HepG2 (cell line): Measurements from ENCODE around the gene CLPTM1L. TPM values are rescaled to one million over a fixed set of nuclear protein-coding genes. Genes with fewer than 3 reads are reported as not detected.

ENCODE experiments used
- ARHGAP35 ChIP-seq: sonication (generic); formaldehyde crosslinking; IDR thresholded peaks from 2 replicates; pipeline ENCODE4 v1.9.0; 2022; ENCODE audit warnings: mild to moderate bottlenecking, inconsistent platforms, moderate library complexity, missing genetic modification reagents, borderline replicate concordance
- ATM ChIP-seq: fragments of 450-650 bp; IDR thresholded peaks from 2 replicates; pipeline ENCODE4 v1.7.1; 2017; ENCODE audit warnings: mild to moderate bottlenecking, borderline replicate concordance
- BCL3 ChIP-seq: sonication (generic); formaldehyde crosslinking; IDR thresholded peaks from 2 replicates; pipeline ENCODE4 v1.5.1; 2020; ENCODE audit warnings: mild to moderate bottlenecking, missing genetic modification reagents, moderate library complexity
- BCL6 ChIP-seq: IDR thresholded peaks from 2 replicates; pipeline ENCODE4 v1.6.1; 2016; ENCODE audit warnings: missing genetic modification reagents, missing compliant biosample characterization
- BORCS8-MEF2B ChIP-seq: sonication (generic); formaldehyde crosslinking; IDR thresholded peaks from 2 replicates; pipeline ENCODE4 v1.8.0; 2022; ENCODE audit warnings: mild to moderate bottlenecking, missing genetic modification reagents
- DR1 ChIP-seq: sonication (generic); formaldehyde crosslinking; IDR thresholded peaks from 2 replicates; pipeline ENCODE4 v1.8.0; 2021; ENCODE audit warnings: mild to moderate bottlenecking, missing genetic modification reagents, inconsistent platforms
- JARID2 ChIP-seq: sonication (generic); formaldehyde crosslinking; IDR thresholded peaks from 2 replicates; pipeline ENCODE4 v1.8.1; 2023; ENCODE audit warnings: missing genetic modification reagents, inconsistent platforms; ENCODE audit not compliant: insufficient replicate concordance
- PAXIP1 ChIP-seq: sonication (generic); formaldehyde crosslinking; conservative IDR thresholded peaks from 2 replicates; pipeline ENCODE4 v1.4.0; 2020; ENCODE audit warnings: mild to moderate bottlenecking, missing genetic modification reagents, moderate library complexity
- POGZ ChIP-seq: sonication (generic); formaldehyde crosslinking; IDR thresholded peaks from 2 replicates; pipeline ENCODE4 v1.4.0; 2020; ENCODE audit warnings: mild to moderate bottlenecking, missing genetic modification reagents
- RFX1 ChIP-seq: fragments of 450-650 bp; IDR thresholded peaks from 2 replicates; pipeline ENCODE4 v1.6.1; 2017
- TFE3 ChIP-seq: IDR thresholded peaks from 2 replicates; pipeline ENCODE4 v1.6.1; 2016
- TRIM22 ChIP-seq: fragments of 450-650 bp; IDR thresholded peaks from 2 replicates; pipeline ENCODE4 v1.6.1; 2017
- ZBTB21 ChIP-seq: sonication (generic); formaldehyde crosslinking; IDR thresholded peaks from 2 replicates; pipeline ENCODE4 v1.4.0; 2020; ENCODE audit warnings: missing genetic modification reagents
- ZBTB33 ChIP-seq: sonication (generic); formaldehyde crosslinking; IDR thresholded peaks from 2 replicates; pipeline ENCODE4 v1.4.0; 2020; ENCODE audit warnings: missing genetic modification reagents
- ZNF24 ChIP-seq: fragments of 450-650 bp; IDR thresholded peaks from 2 replicates; pipeline ENCODE4 v1.6.1; 2017; ENCODE audit warnings: antibody characterized with exemption, mild to moderate bottlenecking
- ZNF343 ChIP-seq: sonication (generic); formaldehyde crosslinking; IDR thresholded peaks from 2 replicates; pipeline ENCODE4 v1.4.0; 2020; ENCODE audit warnings: mild to moderate bottlenecking, missing genetic modification reagents
- ZNF382 ChIP-seq: sonication (generic); formaldehyde crosslinking; IDR thresholded peaks from 2 replicates; pipeline ENCODE4 v1.5.0; 2020; ENCODE audit warnings: missing genetic modification reagents, mild to moderate bottlenecking, borderline replicate concordance
- ZNF383 ChIP-seq: sonication (generic); formaldehyde crosslinking; IDR thresholded peaks from 2 replicates; pipeline ENCODE4 v1.4.0; 2020; ENCODE audit warnings: missing genetic modification reagents, mild to moderate bottlenecking, borderline replicate concordance
- ZNF414 ChIP-seq: sonication (generic); formaldehyde crosslinking; IDR thresholded peaks from 2 replicates; pipeline ENCODE4 v1.5.0; 2020; ENCODE audit warnings: missing genetic modification reagents
- ZNF552 ChIP-seq: sonication (generic); formaldehyde crosslinking; IDR thresholded peaks from 2 replicates; pipeline ENCODE4 v1.9.0; 2022; ENCODE audit warnings: missing genetic modification reagents, mild to moderate bottlenecking, borderline replicate concordance
- ZNF652 ChIP-seq: IDR thresholded peaks from 2 replicates; pipeline ENCODE4 v1.6.1; 2016; ENCODE audit warnings: low read depth, borderline replicate concordance
- polyA plus RNA-seq, 8 experiments: library from polyadenylated mRNA; depleted of rRNA in 3 of 8; stranded (reverse) in 7 of 8; unstranded in 1 of 8; fragments of >200 nt; fragmentation: Illumina TruSeq in 4 of 8; extraction: Trizol in 4 of 8; gene quantifications; 2 replicates each; pipeline versions ENCODE4 v1.2.1 to v1.2.3, GENCODE V29; 2011 to 2016; ENCODE audit warnings: low read depth in 4 of 8, missing spikeins in 1 of 8, mixed read lengths in 1 of 8; ENCODE audit not compliant: insufficient read depth in 1 of 8
- total RNA-seq, 5 experiments: library from RNA; depleted of rRNA; stranded (reverse); fragments of >200 nt; fragmentation: Illumina TruSeq; extraction: Trizol; gene quantifications; 2 replicates each; pipeline ENCODE4 v1.2.3, GENCODE V29; 2016; ENCODE audit warnings: low read depth in 1 of 5

CLPTM1L gene
- total and polyA plus RNA-seq, 2 of the 13 experiments (the other 11 are each of a cell fraction or from before 2014, with no cell fraction given): 80.3 to 124 TPM

GRCh38 chr5:1295650-1296037 is 49.3 kb downstream of the CLPTM1L start (continued):
- TF ChIP-seq ZNF414 (CRISPR knock-in tag) (no peak), BCL6 (0 out of 2 replicates have a peak, but pooled peaks have one; percentile 11), POGZ (CRISPR knock-in tag) (no peak), ATM (no peak), ZBTB21 (CRISPR knock-in tag) (no peak), PAXIP1 (CRISPR knock-in tag) (peak; percentile 16; the same call in 1 of the 2 replicates), ZNF382 (no peak), ZBTB33 (CRISPR knock-in tag) (peak; percentile 82), ARHGAP35 (no peak), ZNF24 (no peak), BORCS8-MEF2B (no peak), ZNF343 (no peak), TFE3 (CRISPR knock-in tag) (no peak), RFX1 (no peak), DR1 (CRISPR knock-in tag) (no peak), BCL3 (CRISPR knock-in tag) (no peak), ZNF383 (CRISPR knock-in tag) (no peak), JARID2 (CRISPR knock-in tag) (no peak), ZNF552 (CRISPR knock-in tag) (no peak), TRIM22 (no peak), ZNF652 (CRISPR knock-in tag) (no peak)
